DOHH2 (cell line): ENCODE results near the gene GINS2.
A peak's percentile ranks its signal among the peaks of the same experiment; 100 is the strongest.

Experiments
- H3F3A ChIP-seq: fragments of 200-600 bp; sonication (generic), shearing (Covaris generic); 2 replicates; pipeline ENCODE4 v1.6.0; 2016; ENCODE audit warnings: antibody characterized with exemption, mild to moderate bottlenecking; ENCODE audit not compliant: control insufficient read depth, insufficient read depth
- H3K27ac ChIP-seq: fragments of 200-600 bp; sonication (generic); 2 replicates; pipeline ENCODE4 v1.5.1; 2014; ENCODE audit warnings: low read depth, mild to moderate bottlenecking, low read length, moderate library complexity
- H3K27me3 ChIP-seq: fragments of 200-600 bp; sonication (generic); 2 replicates; pipeline ENCODE4 v1.6.1; 2014; ENCODE audit warnings: mild to moderate bottlenecking, low read length, mixed read lengths; ENCODE audit not compliant: control insufficient read depth
- H3K36me3 ChIP-seq: fragments of 200-600 bp; sonication (generic); 2 replicates; pipeline ENCODE4 v1.6.1; 2014; ENCODE audit warnings: mild to moderate bottlenecking, low read length, moderate library complexity, mixed read lengths; ENCODE audit not compliant: control insufficient read depth
- H3K4me1 ChIP-seq: fragments of 200-600 bp; sonication (generic); 2 replicates; pipeline ENCODE4 v1.6.1; 2014; ENCODE audit warnings: mild to moderate bottlenecking, low read length, mixed read lengths; ENCODE audit not compliant: control insufficient read depth
- H3K4me2 ChIP-seq: fragments of 200-600 bp; sonication (generic); 2 replicates; pipeline ENCODE4 v1.6.0; 2014; ENCODE audit warnings: mild to moderate bottlenecking, low read length, moderate library complexity
- H3K4me3 ChIP-seq: fragments of 200-600 bp; sonication (generic); 2 replicates; pipeline ENCODE4 v1.5.1; 2014; ENCODE audit warnings: mild to moderate bottlenecking, low read length, mixed read lengths
- H3K79me2 ChIP-seq: fragments of 200-600 bp; sonication (generic); 2 replicates; pipeline ENCODE4 v1.6.1; 2014; ENCODE audit warnings: mild to moderate bottlenecking, low read length, mixed read lengths; ENCODE audit not compliant: control insufficient read depth
- H3K9me2 ChIP-seq: fragments of 200-600 bp; sonication (generic); replicated peaks from 2 replicates; pipeline ENCODE4 v1.6.1; 2014; ENCODE audit warnings: mild to moderate bottlenecking, low read length, mixed read lengths; ENCODE audit not compliant: control insufficient read depth
- H3K9me3 ChIP-seq: fragments of 200-600 bp; sonication (generic); 2 replicates; pipeline ENCODE4 v1.6.1; 2014; ENCODE audit warnings: antibody characterized with exemption, low read length, mixed read lengths; ENCODE audit not compliant: control insufficient read depth, insufficient read depth
- H4K20me1 ChIP-seq: fragments of 200-600 bp; sonication (generic); 2 replicates; pipeline ENCODE4 v1.6.0; 2014; ENCODE audit warnings: low read depth, mild to moderate bottlenecking, antibody characterized with exemption, low read length, moderate library complexity; ENCODE audit not compliant: control insufficient read depth, insufficient read depth
- EZH2phosphoT487 ChIP-seq: fragments of 200-600 bp; sonication (generic); IDR thresholded peaks from 2 replicates; pipeline ENCODE4 v1.6.1; 2017; ENCODE audit warnings: borderline replicate concordance, mild to moderate bottlenecking, antibody characterized with exemption, low read length, moderate library complexity, mixed read lengths
- TF ChIP-seq, protein P1 (sequence below): fragments of 200-600 bp; sonication (generic); IDR thresholded peaks from one replicate; pipeline ENCODE4 v1.5.1; 2014; ENCODE audit warnings: antibody characterized with exemption, mild to moderate bottlenecking, low read depth, low read length; ENCODE audit not compliant: poor library complexity, severe bottlenecking

Gene GINS2

DNA sequence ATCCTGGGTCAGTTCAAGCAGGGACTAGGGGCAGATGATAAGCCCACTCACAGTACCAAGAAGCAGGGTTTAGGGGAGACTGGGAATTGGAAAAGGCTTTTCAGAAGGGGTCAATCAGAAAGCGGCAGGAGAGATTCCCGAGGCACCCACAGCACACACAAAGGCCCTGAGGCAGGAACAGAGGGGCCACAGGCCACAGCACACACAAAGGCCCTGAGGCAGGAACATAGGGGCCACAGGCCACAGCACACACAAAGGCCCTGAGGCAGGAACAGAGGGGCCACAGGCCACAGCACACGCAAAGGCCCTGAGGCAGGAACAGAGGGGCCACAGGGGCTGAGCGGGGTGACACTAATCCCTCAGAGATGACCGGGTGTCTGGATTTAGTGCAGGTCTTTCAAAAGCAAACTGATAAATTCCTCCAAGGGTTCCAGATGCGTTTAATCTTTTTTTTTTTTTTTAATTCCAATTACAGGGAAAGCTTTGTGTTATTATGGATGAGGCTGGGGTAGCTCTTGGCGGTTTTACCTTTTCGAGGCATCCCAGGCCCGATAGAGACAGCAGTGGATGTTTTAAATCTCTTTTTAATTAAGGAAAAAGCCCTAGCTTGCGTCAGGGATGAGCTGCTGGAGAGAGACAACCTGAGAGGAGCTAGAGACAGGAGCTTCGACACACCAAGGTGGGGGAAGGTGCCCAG lies 31.0 kb upstream of the GINS2 start:
- Histone ChIP-seq H3K79me2 (no peaks in the 10 kb centered on the region), H3K4me3 (no peak overlapping the region), H3K4me1 (peaks cover 18% of the 10 kb centered on the region), H3K9me3 (no peaks in the 10 kb centered on the region), H3K27ac (no peak overlapping the region), H4K20me1 (peaks cover 10% of the 10 kb centered on the region; the same call in 1 of the 2 replicates), H3K9me2 (no peaks in the 10 kb centered on the region), H3F3A (peaks cover 4% of the 10 kb centered on the region; the same call in 1 of the 2 replicates), H3K36me3 (no peaks in the 10 kb centered on the region), H3K27me3 (peaks cover 26% of the 10 kb centered on the region), H3K4me2 (no peak overlapping the region)
- TF ChIP-seq, protein P1, sequence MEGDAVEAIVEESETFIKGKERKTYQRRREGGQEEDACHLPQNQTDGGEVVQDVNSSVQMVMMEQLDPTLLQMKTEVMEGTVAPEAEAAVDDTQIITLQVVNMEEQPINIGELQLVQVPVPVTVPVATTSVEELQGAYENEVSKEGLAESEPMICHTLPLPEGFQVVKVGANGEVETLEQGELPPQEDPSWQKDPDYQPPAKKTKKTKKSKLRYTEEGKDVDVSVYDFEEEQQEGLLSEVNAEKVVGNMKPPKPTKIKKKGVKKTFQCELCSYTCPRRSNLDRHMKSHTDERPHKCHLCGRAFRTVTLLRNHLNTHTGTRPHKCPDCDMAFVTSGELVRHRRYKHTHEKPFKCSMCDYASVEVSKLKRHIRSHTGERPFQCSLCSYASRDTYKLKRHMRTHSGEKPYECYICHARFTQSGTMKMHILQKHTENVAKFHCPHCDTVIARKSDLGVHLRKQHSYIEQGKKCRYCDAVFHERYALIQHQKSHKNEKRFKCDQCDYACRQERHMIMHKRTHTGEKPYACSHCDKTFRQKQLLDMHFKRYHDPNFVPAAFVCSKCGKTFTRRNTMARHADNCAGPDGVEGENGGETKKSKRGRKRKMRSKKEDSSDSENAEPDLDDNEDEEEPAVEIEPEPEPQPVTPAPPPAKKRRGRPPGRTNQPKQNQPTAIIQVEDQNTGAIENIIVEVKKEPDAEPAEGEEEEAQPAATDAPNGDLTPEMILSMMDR: no peak
- no peak for TF ChIP-seq EZH2phosphoT487

DNA sequence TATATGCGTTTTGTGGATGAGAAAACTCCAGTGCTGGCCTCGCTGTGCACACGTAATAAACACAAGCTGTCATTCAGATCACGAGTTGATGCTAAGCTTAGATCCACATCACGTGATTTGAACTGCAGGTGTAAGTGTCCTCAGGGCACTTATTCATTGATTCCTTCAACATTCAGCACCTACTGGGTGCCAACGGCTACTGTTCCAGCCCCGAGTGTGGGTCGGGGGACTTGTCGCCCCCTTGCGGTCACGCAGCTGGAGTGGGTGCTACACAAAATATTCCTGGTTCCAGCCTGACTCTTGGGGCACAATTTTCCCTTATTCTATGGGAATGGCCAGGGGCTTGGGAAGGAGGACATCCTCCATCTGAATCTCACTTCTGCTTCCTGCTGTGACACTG lies 29.9 kb upstream of the GINS2 start:
- peaks cover 18% of the 10 kb centered on the region for H3K4me1 ChIP-seq
- peak overlapping the region; percentile 2; the same call in 1 of the 2 replicates for H3K4me2 ChIP-seq
- H3F3A ChIP-seq: peaks cover 4% of the 10 kb centered on the region; the same call in 1 of the 2 replicates
- H3K27ac ChIP-seq: no peak overlapping the region
- no peaks in the 10 kb centered on the region for H3K36me3 ChIP-seq
- H3K9me2 ChIP-seq: no peaks in the 10 kb centered on the region
- no peak overlapping the region for H3K4me3 ChIP-seq
- H4K20me1 ChIP-seq: peaks cover 10% of the 10 kb centered on the region; the same call in 1 of the 2 replicates
- TF ChIP-seq EZH2phosphoT487: no peak
- TF ChIP-seq, protein P1: peak; percentile 94
- no peaks in the 10 kb centered on the region for H3K9me3 ChIP-seq
- no peaks in the 10 kb centered on the region for H3K79me2 ChIP-seq
- peaks cover 26% of the 10 kb centered on the region for H3K27me3 ChIP-seq

DNA sequence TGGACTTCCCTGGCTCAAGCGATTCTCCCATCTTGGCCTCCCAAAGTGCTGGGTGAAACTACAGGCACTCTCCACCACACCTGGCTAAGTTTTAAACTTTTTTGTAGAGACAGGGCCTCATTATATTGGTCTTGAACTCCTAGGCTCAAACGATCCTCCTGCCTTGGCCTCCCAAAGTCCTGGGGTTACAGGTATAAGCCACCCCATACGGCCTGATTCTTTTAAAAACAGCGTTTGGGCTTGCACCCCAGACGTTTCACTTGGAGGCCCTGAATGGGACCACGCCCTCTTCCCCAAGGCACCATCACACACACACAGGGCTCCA lies 29.4 kb upstream of the GINS2 start:
- no peak overlapping the region for H3K4me2 ChIP-seq

More for the DNA sequence above, 29.4 kb upstream of the GINS2 start:
- Histone ChIP-seq H3K79me2 (no peaks in the 10 kb centered on the region), H3F3A (peaks cover 4% of the 10 kb centered on the region; the same call in 1 of the 2 replicates), H3K9me3 (no peaks in the 10 kb centered on the region), H3K27me3 (peaks cover 26% of the 10 kb centered on the region), H4K20me1 (peaks cover 10% of the 10 kb centered on the region; the same call in 1 of the 2 replicates), H3K4me3 (no peak overlapping the region), H3K27ac (no peak overlapping the region), H3K9me2 (no peaks in the 10 kb centered on the region), H3K4me1 (peaks cover 18% of the 10 kb centered on the region), H3K36me3 (no peaks in the 10 kb centered on the region)
- TF ChIP-seq EZH2phosphoT487: no peak
- TF ChIP-seq, protein P1: no peak
